CD4-positive, alpha-beta T cell treated with Interleukin-6 at 100 ng/mL for 8 hours (primary cell): ENCODE data around the gene ZFYVE21.

Experiments
- DNase-seq: peaks from one replicate; pipeline ENCODE4 v3.0.0-alpha.2; 2020; ENCODE audit warnings: mixed read lengths, low spot score

Gene ZFYVE21

GRCh38 chr14:103692159-103692558 lies 23.5 kb upstream of the ZFYVE21 start:
- no peak for DNase-seq

GRCh38 chr14:103692871-103693270 lies 22.7 kb upstream of the ZFYVE21 start:
- DNase-seq = no peak

GRCh38 chr14:103693515-103693914 lies 22.1 kb upstream of the ZFYVE21 start:
- no peak for DNase-seq

- DNase-seq = no peak
Observed at GRCh38 chr14:103694572-103695026, 21.0 kb upstream of the ZFYVE21 start.

GRCh38 chr14:103695296-103696069 lies 20.1 kb upstream of the ZFYVE21 start:
- no peak for DNase-seq

- DNase-seq = no peak
Observed at GRCh38 chr14:103696070-103696402, 19.6 kb upstream of the ZFYVE21 start.

- DNase-seq = no peak
Observed at GRCh38 chr14:103696466-103697071, 19.0 kb upstream of the ZFYVE21 start.

- DNase-seq = no peak
Observed at GRCh38 chr14:103697206-103697602, 18.4 kb upstream of the ZFYVE21 start.

GRCh38 chr14:103697603-103698379 lies 17.8 kb upstream of the ZFYVE21 start:
- no peak for DNase-seq

GRCh38 chr14:103698380-103699260 lies 17.0 kb upstream of the ZFYVE21 start:
- no peak for DNase-seq

- no peak for DNase-seq
Observed at GRCh38 chr14:103699261-103699661, 16.3 kb upstream of the ZFYVE21 start.

- no peak for DNase-seq
Observed at GRCh38 chr14:103699901-103700752, 15.5 kb upstream of the ZFYVE21 start.

- no peak for DNase-seq
Observed at GRCh38 chr14:103700753-103701490, 14.7 kb upstream of the ZFYVE21 start.

GRCh38 chr14:103702095-103702494 lies 13.5 kb upstream of the ZFYVE21 start:
- DNase-seq = no peak

GRCh38 chr14:103702497-103703432 lies 12.8 kb upstream of the ZFYVE21 start:
- DNase-seq = no peak

- no peak for DNase-seq
Observed at GRCh38 chr14:103703433-103704385, 11.9 kb upstream of the ZFYVE21 start.

- DNase-seq = no peak
Observed at GRCh38 chr14:103704708-103705107, 10.9 kb upstream of the ZFYVE21 start.

GRCh38 chr14:103705118-103705503 lies 10.5 kb upstream of the ZFYVE21 start:
- DNase-seq = no peak
